Cerebellar nuclear complex (tissue), 1 donor: ENCODE measurements around the gene ERVK3-1.
"Not testable (repeated sequence)": the region's sequence is repeated elsewhere in the genome, so short reads cannot be mapped to it uniquely, and the experiment has no call there.

Experiments
- DNase-seq, 2 experiments: peaks; one replicate each; lab custom pipeline; 2025; lab: John Stamatoyannopoulos, UW

ERVK3-1 gene

GRCh38 chr19:58305065-58305931 is at the start of gene ERVK3-1:
Gene ERVK3-1 (plus strand): TSS chr19:58305377. CDS start chr19:58312169, 6,792 bp downstream.
- peak; percentile 86 to 95 for DNase-seq

GRCh38 chr19:58258259-58258658 is 46.9 kb upstream of the ERVK3-1 start:
- not testable (repeated sequence) for DNase-seq

- DNase-seq, result no peak
These were observed 43.6 kb upstream of the ERVK3-1 start for GRCh38 chr19:58261600-58261967.

- no peak for DNase-seq
These were observed 42.9 kb upstream of the ERVK3-1 start for GRCh38 chr19:58261968-58262921.

GRCh38 chr19:58262922-58263296 is 42.3 kb upstream of the ERVK3-1 start:
- DNase-seq, result no peak

GRCh38 chr19:58265100-58265499 is 40.1 kb upstream of the ERVK3-1 start:
- no peak for DNase-seq

GRCh38 chr19:58268344-58268743 is 36.8 kb upstream of the ERVK3-1 start:
- no peak for DNase-seq

GRCh38 chr19:58274771-58275201 is 30.4 kb upstream of the ERVK3-1 start:
- no peak for DNase-seq

GRCh38 chr19:58275564-58275963 is 29.6 kb upstream of the ERVK3-1 start:
- no peak for DNase-seq

- no peak for DNase-seq
These were observed 28.0 kb upstream of the ERVK3-1 start for GRCh38 chr19:58277197-58277596.

GRCh38 chr19:58277748-58278540 is 27.2 kb upstream of the ERVK3-1 start:
- no peak for DNase-seq

GRCh38 chr19:58278541-58279041 is 26.6 kb upstream of the ERVK3-1 start, which contains the start of gene ZNF8:
Gene ZNF8 (plus strand): TSS chr19:58278955. CDS start chr19:58279082, 127 bp downstream.
- DNase-seq, result peak; percentile 36 to 93

GRCh38 chr19:58279042-58279924 is 25.9 kb upstream of the ERVK3-1 start:
- DNase-seq, result peak in 1 of 2 experiments; percentile 10

GRCh38 chr19:58279925-58280316 is 25.3 kb upstream of the ERVK3-1 start:
- no peak for DNase-seq

GRCh38 chr19:58284199-58284598 is 21.0 kb upstream of the ERVK3-1 start:
- DNase-seq, result no peak

- DNase-seq, result no peak
These were observed 13.2 kb upstream of the ERVK3-1 start for GRCh38 chr19:58291943-58292342.

GRCh38 chr19:58294743-58295374 is 10.3 kb upstream of the ERVK3-1 start:
- no peak for DNase-seq

- no peak for DNase-seq
These were observed 9.1 kb upstream of the ERVK3-1 start for GRCh38 chr19:58296104-58296503.

GRCh38 chr19:58300620-58301019 is 4.6 kb upstream of the ERVK3-1 start:
- no peak for DNase-seq

GRCh38 chr19:58304255-58304654 is 922 bp upstream of the ERVK3-1 start:
- DNase-seq, result no peak
